ENCODE measurements around the gene PTPN2.

- TF ChIP-seq CREB1 (IDR thresholded peaks at IDR 0.05): no peak
- no peak for TF ChIP-seq CREB1 (CRISPR knock-in tag; IDR thresholded peaks at IDR 0.05)
- TF ChIP-seq ZNF696 (CRISPR knock-in tag; conservative IDR thresholded peaks at IDR 0.05): no peak
- TF ChIP-seq EZH2 (IDR thresholded peaks at IDR 0.05; ENCODE audit: borderline replicate concordance, low read depth, low read length): no peak
Observed at GRCh38 chr18:12908706-12909105, 24.7 kb upstream of the PTPN2 start.

Data from K562 (cell line).